WTC11 (cell line): ENCODE measurements around the gene FAHD1.

ENCODE experiments used
- ARID4B ChIP-seq: sonication (generic); formaldehyde crosslinking; IDR thresholded peaks from 2 replicates; pipeline ENCODE4 v1.8.0; 2023; ENCODE audit warnings: missing genetic modification reagents, mild to moderate bottlenecking, borderline replicate concordance
- CREM ChIP-seq: sonication (generic); formaldehyde crosslinking; IDR thresholded peaks from 2 replicates; pipeline ENCODE4 v1.8.1; 2022; ENCODE audit warnings: mild to moderate bottlenecking, missing genetic modification reagents, moderate library complexity
- CTCF ChIP-seq: fragments of 200-600 bp; IDR thresholded peaks from 2 replicates; pipeline ENCODE4 v1.8.0; 2022; ENCODE audit warnings: antibody characterized with exemption
- JUN ChIP-seq: sonication (generic); formaldehyde crosslinking; IDR thresholded peaks from 2 replicates; pipeline ENCODE4 v1.8.0; 2023; ENCODE audit warnings: mild to moderate bottlenecking, missing genetic modification reagents
- NR3C1 ChIP-seq: sonication (generic); formaldehyde crosslinking; conservative IDR thresholded peaks from 2 replicates; pipeline ENCODE4 v1.8.1; 2023; ENCODE audit warnings: low read depth, mild to moderate bottlenecking, missing genetic modification reagents
- USF2 ChIP-seq: sonication (generic); formaldehyde crosslinking; IDR thresholded peaks from 2 replicates; pipeline ENCODE4 v1.8.1; 2023; ENCODE audit warnings: mild to moderate bottlenecking, missing genetic modification reagents, moderate library complexity
- ZNF138 ChIP-seq: sonication (generic); formaldehyde crosslinking; conservative IDR thresholded peaks from 2 replicates; pipeline ENCODE4 v1.8.1; 2022; ENCODE audit warnings: mild to moderate bottlenecking, moderate library complexity, missing genetic modification reagents
- TF ChIP-seq, protein P1 (sequence below): fragments of 250-450 bp; sonication (Bioruptor Pico); conservative IDR thresholded peaks from 2 replicates; pipeline ENCODE4 v1.9.0; 2021; ENCODE audit warnings: mild to moderate bottlenecking
- TF ChIP-seq, protein P2 (sequence below): fragments of 250-450 bp; sonication (Bioruptor Pico); IDR thresholded peaks from 2 replicates; pipeline ENCODE4 v2.1.2; 2022; ENCODE audit warnings: mild to moderate bottlenecking, moderate library complexity
- TF ChIP-seq, protein P3 (sequence below): sonication (generic); formaldehyde crosslinking; IDR thresholded peaks from 2 replicates; pipeline ENCODE4 v1.8.0; 2022; ENCODE audit warnings: mild to moderate bottlenecking, missing genetic modification reagents

DNA sequence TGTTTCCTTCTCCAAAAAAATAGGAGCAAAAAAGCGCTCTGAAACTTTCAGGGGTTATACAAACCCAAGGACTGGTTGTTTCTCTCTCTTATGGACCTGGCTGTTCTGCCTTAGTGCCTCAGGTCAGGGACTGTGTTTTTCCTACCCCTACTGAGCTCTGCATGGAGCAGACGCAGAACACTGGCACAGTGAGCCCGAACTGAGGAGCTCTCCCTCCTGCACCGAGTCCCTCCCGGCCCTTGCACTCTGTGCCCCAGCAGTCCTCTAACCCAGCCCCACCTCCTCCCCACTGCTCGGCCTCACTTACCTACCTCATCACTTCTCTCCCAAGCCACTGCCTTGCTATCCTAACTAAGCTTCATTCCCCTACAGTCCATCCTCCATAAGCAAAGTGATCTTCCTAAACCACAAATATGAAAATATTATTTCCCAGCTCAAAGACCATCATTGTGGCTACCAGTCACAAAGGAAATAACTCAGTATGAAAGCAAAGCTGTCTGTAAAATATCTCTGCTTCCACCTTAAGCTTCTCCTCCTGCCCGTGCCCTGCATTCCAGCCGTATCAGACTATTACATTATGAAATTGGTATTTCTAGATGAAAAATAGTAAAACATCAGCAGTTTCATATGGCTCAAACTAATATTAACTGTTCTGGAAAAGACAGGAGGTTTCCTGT, 31.3 kb downstream of the FAHD1 start:
- TF ChIP-seq CTCF (no peak), CREM (CRISPR knock-in tag) (no peak), ZNF138 (CRISPR knock-in tag) (no peak), ARID4B (no peak), JUN (CRISPR knock-in tag) (no peak), USF2 (CRISPR knock-in tag) (no peak), NR3C1 (CRISPR knock-in tag) (no peak)
- TF ChIP-seq, protein P1, sequence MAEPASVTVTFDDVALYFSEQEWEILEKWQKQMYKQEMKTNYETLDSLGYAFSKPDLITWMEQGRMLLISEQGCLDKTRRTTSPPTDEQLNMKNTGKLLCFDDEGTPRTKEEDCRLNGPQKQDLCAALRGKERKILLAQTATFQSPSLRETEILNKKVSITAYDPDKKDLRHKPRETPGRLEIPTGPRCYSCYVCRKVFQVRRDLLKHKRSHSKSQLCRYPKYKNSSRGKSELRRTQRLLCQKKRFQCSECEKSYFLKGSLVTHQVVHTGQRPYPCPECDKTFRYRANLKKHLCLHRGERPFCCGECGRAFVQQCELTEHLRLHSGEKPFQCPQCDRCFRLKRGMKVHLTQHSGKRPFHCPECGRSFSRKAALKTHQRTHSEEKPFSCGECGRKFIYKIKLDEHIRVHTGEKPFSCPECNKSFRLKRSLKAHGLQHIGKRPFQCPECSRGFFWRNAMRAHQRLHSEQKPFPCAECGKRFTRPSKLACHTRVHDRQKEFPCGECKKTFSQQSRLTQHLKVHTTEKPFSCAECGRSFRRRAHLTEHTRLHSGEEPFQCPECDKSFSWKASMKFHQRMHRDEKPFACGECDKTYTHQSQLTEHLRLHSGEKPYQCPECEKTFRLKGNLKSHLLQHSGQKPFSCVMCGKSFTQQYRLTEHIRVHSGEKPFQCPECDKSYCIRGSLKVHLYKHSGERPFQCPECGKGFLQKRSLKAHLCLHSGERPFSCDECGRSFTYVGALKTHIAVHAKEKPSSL (CRISPR knock-in tag), result no peak
- TF ChIP-seq, protein P2, sequence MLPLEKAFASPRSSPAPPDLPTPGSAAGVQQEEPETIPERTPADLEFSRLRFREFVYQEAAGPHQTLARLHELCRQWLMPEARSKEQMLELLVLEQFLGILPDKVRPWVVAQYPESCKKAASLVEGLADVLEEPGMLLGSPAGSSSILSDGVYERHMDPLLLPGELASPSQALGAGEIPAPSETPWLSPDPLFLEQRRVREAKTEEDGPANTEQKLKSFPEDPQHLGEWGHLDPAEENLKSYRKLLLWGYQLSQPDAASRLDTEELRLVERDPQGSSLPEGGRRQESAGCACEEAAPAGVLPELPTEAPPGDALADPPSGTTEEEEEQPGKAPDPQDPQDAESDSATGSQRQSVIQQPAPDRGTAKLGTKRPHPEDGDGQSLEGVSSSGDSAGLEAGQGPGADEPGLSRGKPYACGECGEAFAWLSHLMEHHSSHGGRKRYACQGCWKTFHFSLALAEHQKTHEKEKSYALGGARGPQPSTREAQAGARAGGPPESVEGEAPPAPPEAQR (CRISPR knock-in tag), result no peak
- TF ChIP-seq, protein P3, sequence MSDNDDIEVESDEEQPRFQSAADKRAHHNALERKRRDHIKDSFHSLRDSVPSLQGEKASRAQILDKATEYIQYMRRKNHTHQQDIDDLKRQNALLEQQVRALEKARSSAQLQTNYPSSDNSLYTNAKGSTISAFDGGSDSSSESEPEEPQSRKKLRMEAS (CRISPR knock-in tag), result no peak
